Measurements from ENCODE around the gene WDR35. TPM values are rescaled to one million over a fixed set of nuclear protein-coding genes. Genes with fewer than 3 reads are reported as not detected.

Gene WDR35
- total and polyA plus RNA-seq, 2 donors (not counting 3 experiments of a cell fraction or from before 2014, with no cell fraction given), result 3.6 to 8.0 TPM

GRCh38 chr2:20015482-20016083, 25.7 kb upstream of the WDR35 start:
- no TSS peak for BruUV-seq (replicated peaks)
- Histone ChIP-seq H2AFZ (ENCODE audit: low read depth, low read length) (no peak overlapping the region), H3K79me2 (ENCODE audit: control insufficient read depth, insufficient read depth, low read length) (no peaks in the 10 kb centered on the region), H3K9me1 (replicated peaks; ENCODE audit: control insufficient read depth, extremely low read depth, insufficient read depth, low read length) (no peaks in the 10 kb centered on the region), H3K36me3 (ENCODE audit: control insufficient read depth in 2 of 2, extremely low read depth in 1 of 2, insufficient read depth in 2 of 2, low read length in 2 of 2) (no peaks in the 10 kb centered on the region), H3K4me3 (replicated peaks in 1 of 3; ENCODE audit: insufficient read depth in 1 of 3, low read depth in 1 of 3, low read length in 3 of 3) (no peak overlapping the region), H3K27ac (ENCODE audit: insufficient read depth, low read depth, low read length) (no peak overlapping the region), H3K27me3 (ENCODE audit: control insufficient read depth in 2 of 2, insufficient read depth in 2 of 2, low read length in 2 of 2) (peaks cover 0 to 3% of the 10 kb centered on the region in 2 experiments), H4K20me1 (replicated peaks; ENCODE audit: control insufficient read depth, extremely low read depth, insufficient read depth, low read length) (no peaks in the 10 kb centered on the region), H3K4me2 (ENCODE audit: insufficient read depth, low read length) (no peak overlapping the region), H3K9ac (replicated peaks; ENCODE audit: extremely low read depth, insufficient read depth, low read length) (no peak overlapping the region), H3K9me3 (replicated peaks; ENCODE audit: control insufficient read depth, insufficient read depth, low read length) (no peaks in the 10 kb centered on the region), H3K4me1 (ENCODE audit: control insufficient read depth, extremely low read depth, insufficient read depth, low read length) (peaks cover 13% of the 10 kb centered on the region)
- intact Hi-C loops (cut with micrococcal nuclease), result loop anchor here (1.0 to 2.0 kb wide), 6 partner anchors 36 to 207 kb away; partner anchors contain the start of genes LAPTM4A and TTC32
- DNase-seq (ENCODE audit: low read depth, low spot score) (peak; percentile 63), FAIRE-seq (peak; percentile 81)
- ChIA-PET POLR2A (interaction anchor here (0.5 to 1.9 kb wide), 7 partner anchors 20 to 81 kb away, joined by 3 to 14 read pairs (median 3); partner anchors contain the start of genes LAPTM4A and WDR35), CTCF (interaction anchor here (0.5 to 6.6 kb wide), 57 partner anchors 9 to 668 kb away, joined by 3 to 259 read pairs (median 5); partner anchors contain the start of genes LAPTM4A, SDC1 and WDR35)
- dilution Hi-C loops (cut with MboI; ENCODE audit: extremely low pct_ligation_motif_present, low sequenced_read_pairs), result no loop called here
- TF ChIP-seq CTCF (IDR thresholded peaks at IDR 0.05; ENCODE audit: extremely low read depth in 1 of 2, insufficient read depth in 1 of 2, low read depth in 1 of 2, low read length in 2 of 2) (peak; percentile 29 to 44), EZH2 (IDR thresholded peaks at IDR 0.05; ENCODE audit: borderline replicate concordance, low read depth, low read length, severe bottlenecking) (no peak)
- TF ChIP-seq, protein P1, sequence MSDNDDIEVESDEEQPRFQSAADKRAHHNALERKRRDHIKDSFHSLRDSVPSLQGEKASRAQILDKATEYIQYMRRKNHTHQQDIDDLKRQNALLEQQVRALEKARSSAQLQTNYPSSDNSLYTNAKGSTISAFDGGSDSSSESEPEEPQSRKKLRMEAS (IDR thresholded peaks at IDR 0.05; ENCODE audit: insufficient read depth, insufficient read length), result no peak
